Ureter (tissue), 1 donor: ENCODE data around the gene F5. TPM values are rescaled to one million over a fixed set of nuclear protein-coding genes. Genes with fewer than 3 reads are reported as not detected.

Experiments
- DNase-seq: peaks from one replicate; pipeline ENCODE4 v3.0.0-alpha.2; 2020; ENCODE audit warnings: low spot score
- total RNA-seq: library from RNA; stranded (reverse); gene quantifications from one replicate; pipeline ENCODE4 v1.2.4, GENCODE V29; 2023
- donor health status: DM: yes; HTN: yes; CAD: no.

The F5 gene
- total RNA-seq, 1 donor from 2014 or later: 1.7 TPM

- peak; percentile 68 for DNase-seq
Observed at GRCh38 chr1:169483500-169483966, 102.7 kb downstream of the F5 start.

DNA sequence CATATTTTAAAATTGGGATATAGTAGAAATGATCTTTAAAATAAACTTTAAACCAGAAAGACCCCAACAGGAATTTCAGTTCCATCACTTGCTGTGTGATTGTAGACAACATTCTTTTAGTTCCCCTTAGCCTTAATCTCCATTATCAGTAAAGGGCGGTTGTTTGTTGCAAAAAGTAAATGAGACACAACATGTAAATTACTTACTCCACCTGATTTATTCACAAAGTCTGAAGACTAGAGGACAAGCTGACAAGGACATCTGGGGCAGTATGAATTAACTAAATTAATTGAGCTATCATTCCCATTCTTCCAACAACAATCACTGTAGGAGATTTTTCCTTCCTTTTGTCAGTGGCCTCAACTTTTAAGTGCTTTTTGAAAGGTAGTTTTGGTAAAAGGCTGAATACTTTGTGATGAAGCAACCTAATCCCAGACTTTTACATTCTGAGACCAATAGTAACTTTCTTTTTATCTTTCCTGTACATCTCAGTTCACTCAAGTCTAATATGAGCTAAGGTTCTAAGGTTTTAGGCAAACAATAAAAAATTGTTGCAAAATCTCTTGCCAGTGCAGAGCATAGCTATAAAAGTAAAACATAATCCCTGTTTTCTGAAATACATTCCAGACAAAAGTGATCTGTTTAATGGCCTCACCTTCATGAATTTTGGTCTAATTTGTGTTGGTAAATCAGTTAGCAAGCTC lies 106.8 kb downstream of the F5 start:
- no peak for DNase-seq

- DNase-seq: no peak
Observed at GRCh38 chr1:169478094-169478672, 108.1 kb downstream of the F5 start.

DNA sequence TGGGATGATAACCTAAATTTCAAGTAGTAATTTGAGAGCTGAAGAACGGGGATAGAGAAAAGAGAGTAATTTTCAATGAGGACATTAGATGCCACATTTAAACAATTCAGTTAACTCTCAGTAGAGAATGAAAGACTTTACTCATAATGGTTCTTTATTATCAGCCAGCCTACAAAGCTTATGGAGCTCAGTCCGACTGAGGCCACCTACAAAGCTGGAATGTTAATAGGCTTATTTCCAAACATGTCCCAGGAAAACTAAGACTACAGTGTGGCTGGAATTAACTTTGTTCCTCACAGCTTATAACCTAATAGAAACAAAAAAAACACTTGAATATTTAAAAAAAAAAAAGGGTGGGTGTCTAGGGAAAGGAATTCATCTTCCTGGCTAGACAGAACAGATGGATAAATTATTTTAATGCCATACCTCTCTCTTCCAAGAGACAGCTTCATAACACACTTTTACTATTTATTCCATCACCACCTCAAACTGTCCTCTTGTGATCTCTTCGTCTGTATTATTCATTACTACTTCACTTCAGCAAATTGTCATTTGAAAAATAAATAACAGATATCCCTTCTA lies 110.4 kb downstream of the F5 start:
- DNase-seq: no peak

DNA sequence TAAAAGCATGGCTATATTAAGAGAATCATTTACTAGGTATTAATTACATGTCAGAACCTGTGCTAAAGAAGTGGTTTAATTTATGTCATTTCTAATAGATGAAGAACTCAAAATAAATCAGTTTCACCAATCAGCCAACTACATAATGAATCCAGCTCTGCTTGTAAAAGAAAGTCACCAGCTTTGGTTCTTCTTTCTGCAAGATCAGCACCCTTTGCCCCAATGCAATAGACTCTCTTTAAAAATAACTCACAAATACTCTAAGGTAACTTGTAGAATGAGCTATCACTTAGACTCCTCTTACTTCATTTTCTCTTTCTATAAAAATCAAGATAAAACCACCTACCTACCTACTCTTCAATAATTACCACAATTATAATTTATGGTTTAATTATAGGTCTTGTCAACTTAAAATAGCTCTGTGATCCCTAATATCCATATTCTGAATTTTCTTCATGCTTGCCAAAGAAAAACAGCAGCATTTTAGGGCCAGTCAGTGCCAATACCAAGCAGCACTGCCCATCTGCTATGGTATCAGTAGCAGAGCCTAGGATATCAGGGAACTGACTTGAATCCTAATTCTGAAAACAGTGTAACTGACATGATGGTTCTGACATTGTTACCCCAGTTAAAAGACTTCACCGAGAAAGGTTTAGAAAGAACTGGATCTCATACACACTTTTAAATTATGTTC lies 111.8 kb downstream of the F5 start:
- DNase-seq: no peak

- DNase-seq: no peak
Observed at GRCh38 chr1:169473347-169473746, 112.9 kb downstream of the F5 start.

DNA sequence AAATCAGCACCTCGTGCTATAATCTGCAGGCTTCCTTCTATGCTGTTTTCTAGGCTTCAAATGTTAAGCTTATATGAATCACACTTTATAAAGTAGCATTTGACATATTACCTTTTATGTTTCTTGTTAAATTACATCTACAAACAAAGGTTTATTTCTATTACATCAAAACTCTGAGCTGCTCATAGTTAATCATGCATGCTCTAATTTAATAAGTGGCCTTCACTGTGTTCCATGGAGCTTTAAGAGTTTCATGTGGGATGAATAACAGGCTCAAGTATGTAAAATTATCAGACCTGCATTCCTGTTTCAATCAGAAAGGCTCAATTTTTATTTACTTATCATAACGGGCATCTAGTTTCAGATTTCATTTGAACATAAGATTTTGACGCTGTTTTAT lies 113.5 kb downstream of the F5 start:
- no peak for DNase-seq

- DNase-seq: no peak
Observed at GRCh38 chr1:169468982-169469381, 117.3 kb downstream of the F5 start.

DNA sequence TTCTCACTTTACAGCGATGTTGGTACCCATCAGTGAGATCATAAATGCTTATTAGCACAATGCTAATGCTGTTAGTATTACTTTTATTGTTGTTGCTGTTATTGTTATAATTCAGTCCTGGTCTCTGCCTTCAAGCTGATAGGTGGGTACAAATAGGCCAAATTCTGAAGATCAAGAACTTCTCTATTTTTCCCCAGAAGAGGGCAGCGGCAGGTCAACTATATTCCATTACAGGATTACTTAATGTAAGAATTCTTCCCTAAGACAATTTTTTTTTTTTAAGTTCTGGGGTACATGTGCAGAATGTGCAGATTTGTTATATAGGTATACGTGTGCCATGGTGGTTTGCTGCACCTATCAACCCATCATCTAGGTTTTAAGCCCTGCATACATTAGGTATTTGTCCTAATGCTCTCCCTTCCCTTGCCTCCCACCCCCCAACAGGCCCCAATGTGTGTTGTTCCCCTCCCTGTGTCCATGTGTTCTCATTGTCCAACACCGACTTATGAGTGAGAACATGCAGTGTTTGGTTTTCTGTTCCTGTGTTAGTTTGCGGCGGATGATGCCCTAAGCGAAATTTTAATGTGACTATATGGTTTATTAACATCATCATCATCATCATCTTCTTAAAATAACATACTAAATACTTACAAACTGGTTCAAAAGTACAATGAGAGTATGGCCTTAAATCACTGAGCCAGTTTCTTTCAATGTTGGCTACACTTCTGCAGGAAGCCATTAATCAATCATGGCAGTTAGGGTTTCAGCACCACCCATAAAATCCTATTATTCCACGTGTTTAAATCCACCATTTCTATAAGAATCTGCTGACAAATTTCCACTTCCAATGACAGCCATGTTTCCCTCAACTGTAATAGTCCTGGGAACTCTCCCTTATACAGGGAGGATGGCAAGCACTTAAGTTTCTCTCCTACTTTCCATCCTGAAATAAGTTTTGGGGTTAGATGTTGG lies 119.7 kb downstream of the F5 start:
- no peak for DNase-seq

- DNase-seq: no peak
Observed at GRCh38 chr1:169465281-169465680, 121.0 kb downstream of the F5 start.

Other genes starting within 250 kb of the F5 start
- gene NME7, start 218.7 kb downstream of the F5 start, total RNA-seq: 28.1 TPM
- 32.0 TPM for gene BLZF1, start 218.3 kb downstream of the F5 start, total RNA-seq
- 1.9 TPM for gene CCDC181, start 159.0 kb downstream of the F5 start, total RNA-seq
- 20.9 TPM for gene SLC19A2, start 100.5 kb downstream of the F5 start, total RNA-seq
- 24.0 TPM for gene SELP, start 43.6 kb upstream of the F5 start, total RNA-seq
- gene SELL, start 125.1 kb upstream of the F5 start, total RNA-seq: 3.5 TPM
- gene SELE, start 147.6 kb upstream of the F5 start, total RNA-seq: 5.4 TPM
- 11.4 TPM for gene METTL18, start 208.4 kb upstream of the F5 start, total RNA-seq